Raji (cell line): Measurements from ENCODE around the gene EEIG2.

Experiments
- POLR2A ChIP-seq: IDR thresholded peaks from 2 replicates; pipeline ENCODE4 v1.6.1; 2011; ENCODE audit warnings: low read depth, low read length, control low read depth; ENCODE audit not compliant: insufficient read depth

The EEIG2 gene

DNA sequence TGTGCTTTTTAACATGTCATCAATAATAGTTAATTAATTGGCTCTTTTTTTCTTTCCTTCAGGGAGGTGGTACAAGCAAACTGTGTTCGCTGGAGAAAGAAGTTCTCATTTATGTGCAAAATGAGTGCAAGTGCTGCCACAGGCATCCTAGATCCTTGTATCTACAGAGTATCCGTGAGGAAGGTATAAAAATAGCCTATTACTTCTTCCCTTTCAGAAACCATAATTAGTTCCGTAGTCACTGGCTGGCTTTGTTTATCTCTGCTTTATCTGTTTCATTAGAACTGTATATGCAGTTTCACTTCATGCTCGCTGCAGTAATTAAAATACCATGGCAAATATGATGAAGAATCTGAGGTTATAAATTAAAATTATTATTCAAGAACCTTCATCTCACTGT lies 40.6 kb downstream of the EEIG2 start:
- TF ChIP-seq POLR2A: no peak

DNA sequence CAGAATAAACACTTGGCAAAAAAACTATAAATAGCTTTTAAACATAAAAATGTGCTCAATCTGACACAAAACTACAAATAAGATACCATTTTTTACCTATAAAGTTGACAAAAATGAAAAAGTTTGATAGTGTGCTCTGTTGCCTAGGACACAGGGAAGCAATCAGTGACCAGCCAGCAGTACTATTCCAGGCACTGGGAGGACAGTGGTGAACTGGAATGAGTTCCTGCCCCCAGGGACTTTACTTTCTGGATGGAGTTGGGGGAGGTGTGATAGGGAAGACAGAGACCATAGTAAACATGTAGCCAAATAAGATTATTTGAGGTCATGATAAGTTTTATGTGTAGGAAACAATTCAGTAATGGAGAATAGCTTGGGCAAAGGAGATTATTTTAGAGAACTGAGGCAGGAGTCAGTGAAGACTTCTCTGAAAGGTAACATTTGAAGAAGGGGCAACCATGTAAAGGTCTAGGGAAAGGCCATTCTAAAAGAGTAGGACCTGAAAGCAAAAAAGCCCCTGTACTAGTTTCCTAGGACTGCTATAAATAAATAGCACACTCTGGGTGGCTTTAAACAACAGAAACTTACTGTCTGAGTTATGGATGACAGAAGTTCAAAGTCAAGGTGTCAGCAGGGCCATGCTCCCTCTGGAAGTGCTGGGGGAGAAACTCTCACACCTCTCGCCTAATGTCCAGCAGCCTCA lies 42.0 kb downstream of the EEIG2 start:
- no peak for TF ChIP-seq POLR2A

GRCh38 chr1:108605633-108606032 lies 45.7 kb downstream of the EEIG2 start:
- no peak for TF ChIP-seq POLR2A

DNA sequence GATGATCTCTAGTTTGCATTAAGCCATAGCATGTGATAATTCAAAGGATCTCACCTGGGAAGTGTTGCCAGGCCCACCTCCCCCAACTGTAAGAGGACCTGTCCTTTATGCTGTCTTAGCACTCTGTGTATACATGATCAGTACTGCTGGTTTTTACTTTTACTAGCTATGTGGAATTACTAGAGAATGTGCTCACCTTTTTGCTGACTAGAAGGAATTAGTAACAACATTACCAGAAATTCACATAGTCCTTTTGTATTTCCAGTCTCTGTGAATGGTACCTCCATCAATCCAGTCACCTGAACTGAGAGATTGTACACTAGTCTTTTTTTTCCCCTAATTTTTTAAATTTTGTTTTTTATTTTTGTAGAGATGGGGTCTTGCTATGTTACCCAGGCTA lies 46.6 kb downstream of the EEIG2 start:
- no peak for TF ChIP-seq POLR2A

DNA sequence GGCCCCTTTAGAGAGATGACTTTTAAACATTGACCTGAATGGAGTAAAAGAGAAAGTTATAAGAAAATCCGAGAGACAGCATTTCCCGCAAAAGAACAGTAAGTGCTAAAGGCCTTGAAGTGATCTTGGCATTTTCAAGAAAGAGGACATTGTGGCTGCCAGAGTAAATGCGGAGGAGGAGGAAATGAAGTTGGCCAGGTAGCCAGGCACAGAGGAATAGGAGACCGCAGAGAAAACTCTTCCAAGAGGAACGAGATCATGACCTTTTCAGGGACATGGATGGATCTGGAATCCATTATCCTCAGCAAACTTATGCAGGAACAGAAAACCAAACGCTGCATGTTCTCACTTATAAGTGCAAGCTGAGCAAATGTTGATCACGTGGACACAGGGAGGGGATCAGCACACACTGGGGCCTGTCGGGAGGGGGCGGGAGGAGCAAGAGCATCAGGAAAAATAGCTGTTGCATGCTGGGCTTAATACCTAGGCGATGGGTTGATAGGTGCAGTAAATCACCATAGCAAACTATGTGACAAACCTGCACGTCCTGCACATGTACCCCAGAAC lies 49.7 kb downstream of the EEIG2 start:
- no peak for TF ChIP-seq POLR2A
